AG04449 (cell line): Measurements from ENCODE around the gene ASCC3.
"Not testable (repeated sequence)": the region's sequence is repeated elsewhere in the genome, so short reads cannot be mapped to it uniquely, and the experiment has no call there.

Experiments used
- CTCF ChIA-PET: fragments of 350-600 bp; formaldehyde crosslinking; extraction: SDS; loops from one replicate; lab custom pipeline; 2021; ENCODE audit warnings: antibody characterized with exemption; lab: Yijun Ruan, JAX
- POLR2A ChIA-PET: fragments of 400-600, 350-600 bp; formaldehyde crosslinking; extraction: SDS; loops from one replicate; lab custom pipeline; 2020; ENCODE audit warnings: antibody characterized with exemption, inconsistent platforms; lab: Yijun Ruan, JAX
- DNase-seq: peaks from one replicate; pipeline ENCODE4 v3.0.0-alpha.2; 2010; ENCODE audit warnings: low read depth, low spot score
- H3K4me3 ChIP-seq: 2 replicates; pipeline ENCODE4 v1.5.1; 2011; ENCODE audit warnings: low read depth, mild to moderate bottlenecking, control low read depth, low read length
- CTCF ChIP-seq: IDR thresholded peaks from one replicate; pipeline ENCODE4 v1.5.1; 2011; ENCODE audit warnings: mild to moderate bottlenecking, moderate library complexity, low read length, control low read depth, inconsistent platforms; ENCODE audit not compliant: insufficient read depth; ENCODE audit errors: missing control alignments

The ASCC3 gene

GRCh38 chr6:100664274-100665040, 216.7 kb downstream of the ASCC3 start:
- POLR2A ChIA-PET = interaction anchor here (0.6 kb wide), 1 partner anchor 203 kb away, joined by 3 read pairs; no protein-coding TSS in a partner anchor
- peak; percentile 37 for TF ChIP-seq CTCF
- DNase-seq = no peak
- CTCF ChIA-PET = interaction anchor here (0.6 to 12.2 kb wide), 69 partner anchors 7 to 796 kb away, joined by 3 to 100 read pairs (median 4); partner anchors contain the start of gene SIM1
- no peak overlapping the region for H3K4me3 ChIP-seq

DNA sequence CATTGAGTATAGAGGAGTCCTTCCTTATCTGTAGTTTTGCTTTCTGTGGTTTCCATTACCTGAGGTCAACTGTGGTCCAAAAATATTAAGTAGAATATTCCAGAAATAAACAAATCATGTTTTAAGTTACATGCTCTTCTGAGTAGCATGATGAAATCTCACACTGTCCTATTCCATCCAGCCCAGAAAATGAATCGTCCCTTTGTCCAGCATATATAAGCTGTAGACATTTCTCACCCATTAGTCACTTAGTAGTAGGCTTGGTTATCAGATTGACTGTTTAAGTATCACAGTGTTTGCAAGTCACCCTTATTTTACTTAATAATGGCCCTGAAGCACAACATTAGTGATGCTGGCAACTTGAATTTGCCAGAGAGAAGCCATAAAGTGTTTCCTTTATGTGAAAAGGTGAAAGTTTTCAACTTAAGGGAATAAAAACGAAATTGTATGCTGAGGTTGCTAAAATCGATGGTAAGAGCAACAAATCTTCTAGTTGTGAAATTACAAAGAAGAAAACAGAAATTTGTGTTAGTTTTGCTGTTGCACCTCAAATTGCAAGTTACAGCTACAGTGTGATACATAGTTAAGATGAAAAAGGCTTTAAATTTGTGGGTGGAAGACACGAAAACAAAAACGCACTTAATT, 217.8 kb downstream of the ASCC3 start:
- ChIA-PET POLR2A (interaction anchor here (1.0 kb wide), 1 partner anchor 460 kb away, joined by 3 read pairs; no protein-coding TSS in a partner anchor), CTCF (interaction anchor here (0.6 to 12.2 kb wide), 62 partner anchors 8 to 795 kb away, joined by 3 to 100 read pairs (median 4); partner anchors contain the start of gene SIM1)
- no peak for TF ChIP-seq CTCF
- DNase-seq = peak; percentile 70
- H3K4me3 ChIP-seq = no peak overlapping the region

DNA sequence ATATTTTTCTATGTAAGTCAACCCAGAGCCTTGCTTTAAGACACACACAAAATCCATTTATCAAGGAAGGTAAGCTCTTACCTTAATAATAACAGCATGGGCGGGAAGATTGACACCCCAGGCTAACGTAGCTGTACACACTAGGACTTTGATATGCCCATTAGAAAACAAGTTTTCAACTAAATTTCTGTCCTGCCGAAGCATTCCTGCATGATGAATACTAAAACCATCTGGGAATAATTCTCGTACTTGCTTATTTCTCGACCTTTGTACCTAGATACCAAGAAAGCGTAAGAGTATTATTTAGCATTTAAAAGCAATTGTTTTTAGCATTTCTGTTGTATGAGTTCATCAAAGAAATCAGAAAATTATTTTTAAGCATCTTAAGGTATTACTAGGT, 218.9 kb downstream of the ASCC3 start:
- DNase-seq = no peak
- no peak overlapping the region for H3K4me3 ChIP-seq
- ChIA-PET POLR2A (no interaction called here), CTCF (interaction anchor here (2.9 to 12.2 kb wide), 5 partner anchors 13 to 556 kb away, joined by 19 to 100 read pairs (median 41); no protein-coding TSS in a partner anchor)
- TF ChIP-seq CTCF = no peak

GRCh38 chr6:100658486-100658885, 222.6 kb downstream of the ASCC3 start:
- no peak for DNase-seq
- ChIA-PET CTCF (interaction anchor here (2.2 to 12.2 kb wide), 3 partner anchors 543 to 552 kb away, joined by 7 to 100 read pairs (median 59); no protein-coding TSS in a partner anchor), POLR2A (no interaction called here)
- no peak for TF ChIP-seq CTCF
- no peak overlapping the region for H3K4me3 ChIP-seq

DNA sequence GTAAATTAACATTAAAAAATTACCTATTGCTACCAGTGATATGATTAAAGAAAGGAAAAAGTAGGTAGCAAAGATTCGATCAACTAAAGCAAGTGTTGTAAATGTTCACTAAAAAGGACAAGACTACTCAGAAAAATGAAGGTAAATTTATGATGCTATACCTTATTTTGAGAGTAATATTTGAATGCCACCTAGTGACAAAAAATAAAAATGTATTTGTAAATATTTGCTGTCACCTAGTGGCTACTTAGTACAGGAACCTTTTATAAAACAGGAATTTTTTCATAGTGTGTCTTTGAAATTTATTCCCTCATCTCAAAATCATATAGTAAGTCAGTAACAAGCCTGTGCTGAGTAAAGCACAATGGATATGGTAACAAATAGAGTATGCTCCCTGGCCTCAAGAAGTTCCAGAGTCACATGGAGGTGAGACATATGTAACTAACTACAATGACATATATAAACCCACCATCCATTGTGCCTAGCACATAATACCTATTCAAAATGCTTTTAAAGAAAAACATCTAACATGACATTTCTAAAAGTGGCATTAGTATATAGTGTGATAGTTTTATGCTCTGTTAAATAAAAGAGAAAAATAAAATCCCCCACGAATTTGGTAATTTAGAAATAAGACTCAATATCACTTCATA, 223.3 kb downstream of the ASCC3 start:
- no peak for DNase-seq
- POLR2A ChIA-PET = no interaction called here
- CTCF ChIA-PET = interaction anchor here (0.7 to 12.2 kb wide), 16 partner anchors 9 to 554 kb away, joined by 3 to 100 read pairs (median 4); partner anchors contain the start of gene SIM1
- H3K4me3 ChIP-seq = no peak overlapping the region
- TF ChIP-seq CTCF = peak; percentile 19

DNA sequence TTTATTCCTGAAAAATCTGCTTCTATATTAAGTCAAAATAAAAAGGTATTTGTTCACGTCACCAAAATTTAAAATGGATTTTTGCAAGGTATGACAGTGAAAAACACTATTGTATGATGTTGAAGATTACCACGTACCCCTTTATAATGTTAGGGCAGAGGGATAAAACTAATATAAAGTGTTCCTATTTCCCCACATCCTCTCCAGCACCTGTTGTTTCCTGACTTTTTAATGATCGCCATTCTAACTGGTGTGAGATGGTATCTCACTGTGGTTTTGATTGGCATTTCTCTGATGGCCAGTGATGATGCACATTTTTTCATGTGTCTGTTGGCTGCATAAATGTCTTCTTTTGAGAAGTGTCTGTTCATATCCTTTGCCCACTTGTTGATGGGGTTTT, 240.0 kb downstream of the ASCC3 start:
- POLR2A ChIA-PET = interaction anchor here (0.7 kb wide), 1 partner anchor 193 kb away, joined by 3 read pairs; no protein-coding TSS in a partner anchor
- CTCF ChIA-PET, DNase-seq, H3K4me3 ChIP-seq: not testable (repeated sequence)
